SH-SY5Y (cell line): ENCODE results near the gene MMAB.

ENCODE experiments used
- GATA2 ChIP-seq: IDR thresholded peaks from 2 replicates; pipeline ENCODE4 v1.6.1; 2011; ENCODE audit warnings: mild to moderate bottlenecking, low read depth, low read length
- GATA3 ChIP-seq: IDR thresholded peaks from 2 replicates; pipeline ENCODE4 v1.6.1; 2011; ENCODE audit warnings: low read depth, mild to moderate bottlenecking, low read length, moderate library complexity

GRCh38 chr12:109609342-109609741, 36.0 kb upstream of the MMAB start:
- no peak for TF ChIP-seq GATA2
- TF ChIP-seq GATA3 = no peak
